RWPE1 (cell line): Measurements from ENCODE around the gene MRPL18.

ENCODE experiments used
- CTCF ChIA-PET: fragments of 350-600 bp; sonication (Branson Sonifier 250); formaldehyde crosslinking; extraction: SDS; loops from one replicate; lab custom pipeline; 2021; lab: Yijun Ruan, JAX
- POLR2A ChIA-PET: fragments of 400-600 bp; formaldehyde crosslinking; extraction: SDS; loops from one replicate; lab custom pipeline; 2020; ENCODE audit warnings: antibody characterized with exemption; ENCODE audit not compliant: low non-redundant PET; lab: Yijun Ruan, JAX
- DNase-seq: peaks from one replicate; pipeline ENCODE4 v3.0.0; 2012; ENCODE audit warnings: low spot score
- H3K27ac ChIP-seq: fragments of 450-650 bp; 2 replicates; pipeline ENCODE4 v1.5.1; 2017
- CTCF ChIP-seq: fragments of 450-650 bp; conservative IDR thresholded peaks from 2 replicates; pipeline ENCODE4 v1.5.1; 2017; ENCODE audit warnings: low read depth, mild to moderate bottlenecking

MRPL18 gene

GRCh38 chr6:159759645-159760044, 30.6 kb upstream of the MRPL18 start:
- DNase-seq, result no peak
- POLR2A ChIA-PET, result no interaction called here
- TF ChIP-seq CTCF, result no peak
- CTCF ChIA-PET, result interaction anchor here (0.7 to 1.1 kb wide), 3 partner anchors 30 to 1750 kb away, joined by 3 to 6 read pairs (median 3); no protein-coding TSS in a partner anchor
- H3K27ac ChIP-seq, result peak overlapping the region; percentile 58

GRCh38 chr6:159760602-159761057, 29.6 kb upstream of the MRPL18 start:
- DNase-seq, result peak; percentile 62
- CTCF ChIA-PET, result interaction anchor here (1.1 kb wide), 1 partner anchor 31 kb away, joined by 6 read pairs; no protein-coding TSS in a partner anchor
- POLR2A ChIA-PET, result no interaction called here
- peak overlapping the region; percentile 74 for H3K27ac ChIP-seq
- no peak for TF ChIP-seq CTCF

DNA sequence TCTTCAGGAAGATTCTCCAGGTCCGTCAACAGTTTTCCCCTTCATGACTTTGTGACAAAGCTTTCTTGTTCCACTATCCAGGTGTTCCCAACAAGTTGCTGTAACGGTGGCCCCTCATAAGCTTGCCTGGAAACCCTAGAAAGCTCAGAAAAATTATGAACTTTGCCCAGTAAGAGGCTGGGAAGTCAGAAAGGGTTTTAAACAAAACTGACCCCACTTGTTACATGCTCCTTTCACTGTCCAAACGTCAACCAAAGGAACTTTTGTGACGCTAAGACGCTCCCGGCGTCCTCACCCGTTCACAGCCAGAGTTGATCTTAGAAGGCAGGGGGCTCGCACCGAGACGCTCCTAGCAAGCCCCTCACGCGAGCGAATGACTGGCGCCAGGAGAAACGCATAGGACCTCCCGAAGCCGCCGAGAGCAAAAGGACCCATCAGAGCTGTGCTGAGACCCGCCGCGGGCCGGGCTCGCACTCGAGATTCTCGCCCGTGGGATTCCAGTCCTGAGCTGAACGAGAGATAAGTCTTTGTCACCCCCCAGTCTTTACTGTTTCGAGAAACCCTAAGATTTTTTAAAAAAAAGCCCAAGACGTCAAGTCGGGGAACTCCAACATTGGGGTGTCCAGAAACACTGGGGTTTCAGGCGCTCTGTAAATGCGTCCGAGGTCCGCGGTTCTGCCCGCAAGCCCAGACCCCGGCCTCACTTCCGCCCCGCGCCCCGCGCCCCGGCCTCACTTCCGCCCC, 29.0 kb upstream of the MRPL18 start:
- H3K27ac ChIP-seq, result peak overlapping the region; percentile 98
- ChIA-PET POLR2A (interaction anchor here (0.8 to 1.0 kb wide), 2 partner anchors 19 to 28 kb away, joined by 3 to 5 read pairs; partner anchors contain the start of gene TCP1), CTCF (interaction anchor here (0.7 kb wide), 1 partner anchor 70 kb away, joined by 3 read pairs; no protein-coding TSS in a partner anchor)
- peak; percentile 8 for DNase-seq
- TF ChIP-seq CTCF, result no peak

- POLR2A ChIA-PET, result interaction anchor here (0.5 to 1.0 kb wide), 3 partner anchors 13 to 27 kb away, joined by 3 to 5 read pairs (median 4); partner anchors contain the start of gene TCP1
- CTCF ChIA-PET, result interaction anchor here (0.5 to 0.7 kb wide), 3 partner anchors 10 to 69 kb away, joined by 3 to 4 read pairs (median 3); no protein-coding TSS in a partner anchor
- peak within 1 kb of the TSS; percentile 98 for H3K27ac ChIP-seq
- TF ChIP-seq CTCF, result no peak
- peak; percentile 98 for DNase-seq
These were observed 28.2 kb upstream of the MRPL18 start, which contains the start of gene ACAT2 for GRCh38 chr6:159761873-159762680. ACAT2 (plus strand) TSS chr6:159762045; CDS start chr6:159762088, 43 bp downstream.

DNA sequence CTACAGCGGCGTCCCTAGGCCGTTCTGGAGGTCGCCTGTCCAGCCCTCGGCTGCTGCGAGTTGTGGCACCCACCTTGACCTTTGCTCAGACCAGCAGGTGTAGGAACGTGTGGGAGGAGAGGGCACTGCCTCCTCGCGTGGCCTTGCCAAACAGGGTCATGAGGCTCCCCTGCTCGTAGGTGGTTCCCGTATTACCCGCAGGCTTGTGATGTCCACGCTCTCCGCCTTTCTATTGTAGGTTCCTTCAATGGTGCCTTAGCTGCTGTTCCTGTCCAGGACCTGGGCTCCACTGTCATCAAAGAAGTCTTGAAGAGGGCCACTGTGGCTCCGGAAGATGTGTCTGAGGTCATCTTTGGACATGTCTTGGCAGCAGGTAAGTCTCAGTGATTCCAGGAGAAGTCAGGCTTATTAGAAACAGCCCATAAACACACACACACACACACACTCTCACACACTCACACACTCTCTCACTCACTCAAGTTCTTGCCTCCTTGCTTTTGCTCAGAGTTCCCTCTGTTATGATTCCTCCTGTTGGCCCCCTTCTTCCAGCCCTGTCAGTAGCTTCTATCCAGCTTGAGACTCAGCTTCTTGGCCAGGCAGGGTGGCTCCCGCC, 27.5 kb upstream of the MRPL18 start:
- POLR2A ChIA-PET, result no interaction called here
- CTCF ChIA-PET, result interaction anchor here (0.7 kb wide), 1 partner anchor 9 kb away, joined by 3 read pairs; no protein-coding TSS in a partner anchor
- no peak for TF ChIP-seq CTCF
- H3K27ac ChIP-seq, result peak overlapping the region; percentile 98
- DNase-seq, result peak; percentile 14

GRCh38 chr6:159766906-159767305, 23.4 kb upstream of the MRPL18 start:
- POLR2A ChIA-PET, result interaction anchor here (0.7 kb wide), 1 partner anchor 87 kb away, joined by 3 read pairs; no protein-coding TSS in a partner anchor
- DNase-seq, result no peak
- TF ChIP-seq CTCF, result no peak
- CTCF ChIA-PET, result no interaction called here
- no peak overlapping the region for H3K27ac ChIP-seq
